DMS53 treated with DMSO at 0.1 percent for 48 hours (cell line): ENCODE measurements around the gene FAM180B.
A peak's percentile ranks its signal among the peaks of the same experiment; 100 is the strongest.

ENCODE experiments used
- DNase-seq: peaks from one replicate; lab custom pipeline; 2025; ENCODE audit not compliant: unreplicated experiment; lab: John Stamatoyannopoulos, UW

FAM180B gene

GRCh38 chr11:47566149-47566698 is 20.3 kb upstream of the FAM180B start:
- no peak for DNase-seq

GRCh38 chr11:47569646-47570045 is 16.8 kb upstream of the FAM180B start:
- no peak for DNase-seq

GRCh38 chr11:47570651-47571356 is 15.7 kb upstream of the FAM180B start:
- no peak for DNase-seq

GRCh38 chr11:47571357-47571729 is 15.1 kb upstream of the FAM180B start:
- DNase-seq: no peak

- no peak for DNase-seq
Measured at GRCh38 chr11:47571895-47572294, 14.6 kb upstream of the FAM180B start.

- DNase-seq: no peak
Measured at GRCh38 chr11:47572715-47573255, 13.7 kb upstream of the FAM180B start.

- no peak for DNase-seq
Measured at GRCh38 chr11:47573321-47573720, 13.2 kb upstream of the FAM180B start.

GRCh38 chr11:47577460-47578041 is 8.9 kb upstream of the FAM180B start:
- DNase-seq: no peak

GRCh38 chr11:47578524-47579494 is 7.7 kb upstream of the FAM180B start, which contains the start of the genes KBTBD4 and NDUFS3:
TSS of gene KBTBD4 (minus strand) at chr11:47578970. CDS start at chr11:47578951, 19 bp downstream.
TSS of gene NDUFS3 (plus strand) at chr11:47579074. CDS start at chr11:47579092, 18 bp downstream.
- peak; percentile 38 for DNase-seq

GRCh38 chr11:47583844-47584243 is 2.6 kb upstream of the FAM180B start:
- no peak for DNase-seq

- DNase-seq: no peak
Measured at GRCh38 chr11:47587039-47587716, 700 bp downstream of the FAM180B start.

- DNase-seq: no peak
Measured at GRCh38 chr11:47587723-47588326, 1.3 kb downstream of the FAM180B start.

- no peak for DNase-seq
Measured at GRCh38 chr11:47589118-47589517, 2.6 kb downstream of the FAM180B start.

- no peak for DNase-seq
Measured at GRCh38 chr11:47589584-47589976, 3.1 kb downstream of the FAM180B start.

GRCh38 chr11:47589977-47590861 is 3.7 kb downstream of the FAM180B start:
- DNase-seq: no peak

GRCh38 chr11:47591764-47592163 is 5.3 kb downstream of the FAM180B start:
- DNase-seq: no peak

GRCh38 chr11:47592251-47592650 is 5.8 kb downstream of the FAM180B start:
- DNase-seq: no peak

GRCh38 chr11:47592970-47593369 is 6.5 kb downstream of the FAM180B start:
- no peak for DNase-seq

- no peak for DNase-seq
Measured at GRCh38 chr11:47593492-47593933, 7.0 kb downstream of the FAM180B start.
